ENCODE data around the gene ALDOA. TPM values are rescaled to one million over a fixed set of nuclear protein-coding genes. Genes with fewer than 3 reads are reported as not detected.

The ALDOA gene
- total RNA-seq, 1 experiment from 2014 or later = 1,165 TPM

DNA sequence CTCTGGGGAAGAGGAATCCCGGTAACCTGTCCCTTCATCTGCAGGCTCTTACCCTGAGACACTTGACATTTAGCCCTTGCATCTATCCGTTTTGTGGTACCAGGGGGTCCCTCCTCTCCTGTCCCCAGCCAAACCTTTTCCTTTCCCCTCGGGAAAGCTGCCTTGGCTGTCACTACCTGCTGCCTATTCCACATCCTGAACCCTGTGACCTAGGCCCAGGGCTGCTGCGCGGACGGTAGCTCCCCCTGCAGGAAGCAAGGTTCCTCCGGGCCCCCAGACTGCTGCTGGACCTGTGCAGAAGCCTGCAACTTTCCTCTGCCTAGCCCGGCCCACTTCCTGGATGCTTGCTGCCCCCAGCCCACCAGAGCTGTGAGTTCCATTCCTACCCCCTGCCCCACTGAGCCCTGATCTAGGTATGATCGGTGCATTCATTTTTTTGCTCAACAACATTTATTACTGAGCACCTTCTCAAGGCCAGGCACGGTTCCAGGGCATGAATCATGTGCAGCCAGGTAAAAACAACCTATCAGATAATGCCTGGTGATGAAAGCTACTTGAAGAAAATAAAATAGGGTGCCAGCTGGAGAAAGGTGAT lies 10.5 kb upstream of the ALDOA start:
- H3K4me1 Mint-ChIP-seq (ENCODE audit: insufficient read depth, unreplicated experiment) = peaks cover 28% of the 10 kb centered on the region
- no peak overlapping the region for H3K27ac Mint-ChIP-seq (ENCODE audit: low read depth, unreplicated experiment)
- ChIA-PET CTCF (interaction anchor here (0.5 to 2.2 kb wide), 14 partner anchors 9 to 1236 kb away, joined by 3 to 13 read pairs (median 4); partner anchors contain the start of genes ALDOA and PPP4C), POLR2A (interaction anchor here (0.5 to 6.5 kb wide), 14 partner anchors 10 to 316 kb away, joined by 3 to 173 read pairs (median 4); partner anchors contain the start of genes ALDOA, CORO1A, PPP4C and TBX6)
- H3K4me3 Mint-ChIP-seq (ENCODE audit: unreplicated experiment) = peak overlapping the region; percentile 13
- no peaks in the 10 kb centered on the region for H3K36me3 Mint-ChIP-seq (ENCODE audit: insufficient read depth, unreplicated experiment)
- intact Hi-C loops (cut with micrococcal nuclease) = no loop called here
- no TSS peak for BruUV-seq (replicated peaks)
- DNase-seq (ENCODE audit: unreplicated experiment) = peak; percentile 77
- TF ChIP-seq, protein P1, sequence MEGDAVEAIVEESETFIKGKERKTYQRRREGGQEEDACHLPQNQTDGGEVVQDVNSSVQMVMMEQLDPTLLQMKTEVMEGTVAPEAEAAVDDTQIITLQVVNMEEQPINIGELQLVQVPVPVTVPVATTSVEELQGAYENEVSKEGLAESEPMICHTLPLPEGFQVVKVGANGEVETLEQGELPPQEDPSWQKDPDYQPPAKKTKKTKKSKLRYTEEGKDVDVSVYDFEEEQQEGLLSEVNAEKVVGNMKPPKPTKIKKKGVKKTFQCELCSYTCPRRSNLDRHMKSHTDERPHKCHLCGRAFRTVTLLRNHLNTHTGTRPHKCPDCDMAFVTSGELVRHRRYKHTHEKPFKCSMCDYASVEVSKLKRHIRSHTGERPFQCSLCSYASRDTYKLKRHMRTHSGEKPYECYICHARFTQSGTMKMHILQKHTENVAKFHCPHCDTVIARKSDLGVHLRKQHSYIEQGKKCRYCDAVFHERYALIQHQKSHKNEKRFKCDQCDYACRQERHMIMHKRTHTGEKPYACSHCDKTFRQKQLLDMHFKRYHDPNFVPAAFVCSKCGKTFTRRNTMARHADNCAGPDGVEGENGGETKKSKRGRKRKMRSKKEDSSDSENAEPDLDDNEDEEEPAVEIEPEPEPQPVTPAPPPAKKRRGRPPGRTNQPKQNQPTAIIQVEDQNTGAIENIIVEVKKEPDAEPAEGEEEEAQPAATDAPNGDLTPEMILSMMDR (IDR thresholded peaks at IDR 0.05; ENCODE audit: unreplicated experiment) = peak; percentile 32
- H3K27me3 Mint-ChIP-seq (ENCODE audit: insufficient read depth, unreplicated experiment) = no peaks in the 10 kb centered on the region
- H3K9me3 Mint-ChIP-seq (ENCODE audit: unreplicated experiment) = no peaks in the 10 kb centered on the region

DNA sequence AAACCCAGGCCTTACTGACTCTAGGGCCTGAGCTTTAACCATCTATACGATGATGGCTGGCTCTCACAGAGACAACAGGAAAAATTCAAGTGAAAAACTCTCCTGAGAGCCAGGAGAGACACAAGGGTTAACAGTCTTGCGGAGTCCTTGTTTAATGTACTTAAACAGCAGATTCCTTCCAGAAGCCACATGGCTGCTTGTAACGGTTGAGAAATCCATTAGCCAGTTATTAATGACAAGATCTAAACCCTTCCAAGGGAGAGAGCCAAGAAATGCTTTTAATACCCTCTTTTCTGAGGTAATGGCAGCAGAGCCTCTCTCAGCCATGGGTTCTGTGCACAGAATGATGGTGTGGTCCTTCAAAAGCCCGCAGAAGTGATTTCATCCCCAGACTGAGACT lies 5.2 kb upstream of the ALDOA start:
- Mint-ChIP-seq H3K4me3 (ENCODE audit: unreplicated experiment) (no peak overlapping the region), H3K9me3 (ENCODE audit: unreplicated experiment) (no peaks in the 10 kb centered on the region), H3K27ac (ENCODE audit: low read depth, unreplicated experiment) (no peak overlapping the region), H3K36me3 (ENCODE audit: insufficient read depth, unreplicated experiment) (peaks cover 10% of the 10 kb centered on the region), H3K4me1 (ENCODE audit: insufficient read depth, unreplicated experiment) (peaks cover 17% of the 10 kb centered on the region), H3K27me3 (ENCODE audit: insufficient read depth, unreplicated experiment) (no peaks in the 10 kb centered on the region)
- CTCF ChIA-PET = no interaction called here
- TF ChIP-seq, protein P1 (IDR thresholded peaks at IDR 0.05; ENCODE audit: unreplicated experiment) = no peak
- intact Hi-C loops (cut with micrococcal nuclease) = no loop called here
- no TSS peak for BruUV-seq (replicated peaks)
- DNase-seq (ENCODE audit: unreplicated experiment) = no peak
- POLR2A ChIA-PET = no interaction called here

DNA sequence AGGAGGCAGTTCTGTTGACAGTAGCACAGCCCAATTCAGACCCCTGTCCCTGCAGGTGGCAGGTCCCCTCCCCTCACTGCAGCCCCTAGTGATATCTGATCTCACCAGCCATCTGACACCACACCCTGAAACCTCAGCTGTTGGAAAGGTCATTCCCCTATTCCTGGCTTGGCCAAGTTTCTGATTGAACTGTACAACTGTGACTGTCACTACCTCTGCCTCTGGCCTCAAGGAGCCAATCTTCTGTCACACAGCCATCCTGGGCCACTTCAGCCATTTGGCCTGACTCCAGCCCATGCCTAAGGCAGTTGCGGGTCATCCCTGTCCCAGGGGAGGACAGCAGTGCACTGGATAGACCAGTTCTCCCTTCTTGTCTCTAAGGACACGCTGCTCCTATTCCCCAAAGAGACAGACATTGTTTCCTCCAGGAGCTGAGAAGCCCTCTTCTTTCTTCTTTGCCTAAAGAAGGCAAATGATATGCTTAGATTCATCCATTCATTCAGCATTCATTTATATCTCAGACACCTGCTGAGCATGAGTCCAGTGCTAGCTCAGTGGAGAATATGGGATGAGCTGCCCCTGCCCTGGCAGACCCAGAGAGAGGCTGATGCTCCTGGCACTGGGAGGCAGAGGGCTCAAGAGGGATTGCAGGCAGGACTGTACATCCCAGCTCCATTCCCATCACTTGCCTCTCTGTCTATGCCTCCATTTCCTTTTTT lies 4.6 kb upstream of the ALDOA start:
- Mint-ChIP-seq H3K9me3 (ENCODE audit: unreplicated experiment) (no peaks in the 10 kb centered on the region), H3K27me3 (ENCODE audit: insufficient read depth, unreplicated experiment) (no peaks in the 10 kb centered on the region), H3K4me3 (ENCODE audit: unreplicated experiment) (no peak overlapping the region), H3K4me1 (ENCODE audit: insufficient read depth, unreplicated experiment) (peaks cover 13% of the 10 kb centered on the region), H3K36me3 (ENCODE audit: insufficient read depth, unreplicated experiment) (peaks cover 10% of the 10 kb centered on the region), H3K27ac (ENCODE audit: low read depth, unreplicated experiment) (no peak overlapping the region)
- intact Hi-C loops (cut with micrococcal nuclease) = no loop called here
- no peak for DNase-seq (ENCODE audit: unreplicated experiment)
- no TSS peak for BruUV-seq (replicated peaks)
- TF ChIP-seq, protein P1 (IDR thresholded peaks at IDR 0.05; ENCODE audit: unreplicated experiment) = no peak
- ChIA-PET CTCF (no interaction called here), POLR2A (interaction anchor here (0.6 kb wide), 1 partner anchor 395 kb away, joined by 3 read pairs; no protein-coding TSS in a partner anchor)

DNA sequence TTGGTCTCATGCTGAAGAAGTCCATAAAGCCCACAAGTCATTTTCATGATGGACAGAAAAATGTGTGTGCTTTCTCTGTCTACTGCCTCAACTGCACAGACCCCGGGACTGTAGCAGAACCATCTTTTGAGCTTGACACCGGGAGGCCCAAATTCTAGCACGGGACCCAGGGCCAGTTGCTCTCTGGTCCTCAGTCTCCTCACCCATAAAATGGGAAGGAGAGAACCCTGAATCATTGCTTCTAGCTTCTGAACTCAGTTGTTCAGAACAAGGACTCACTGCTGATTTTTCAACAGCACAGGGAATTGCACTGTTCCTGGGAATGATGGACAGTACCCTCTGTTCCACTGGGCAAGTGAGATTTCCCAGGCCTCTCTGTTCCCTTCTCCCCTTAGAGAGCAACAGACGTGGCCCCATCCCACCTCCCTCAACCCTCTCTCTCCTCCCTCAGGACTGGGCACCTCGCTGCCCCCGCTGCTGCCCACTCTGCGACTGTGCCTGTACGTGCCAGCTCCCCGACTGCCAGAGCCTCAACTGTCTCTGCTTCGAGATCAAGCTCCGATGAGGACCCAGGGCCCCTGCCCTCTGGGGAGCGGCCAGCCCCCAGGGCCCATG lies 2.2 kb upstream of the ALDOA start:
- no peak for DNase-seq (ENCODE audit: unreplicated experiment)
- ChIA-PET CTCF (interaction anchor here (0.6 to 1.6 kb wide), 7 partner anchors 8 to 368 kb away, joined by 3 to 5 read pairs (median 3); partner anchors contain the start of genes KIF22 and TLCD3B), POLR2A (interaction anchor here (1.4 to 6.7 kb wide), 3 partner anchors 8 to 20 kb away, joined by 4 to 173 read pairs (median 155); partner anchors contain the start of gene PPP4C)
- BruUV-seq (replicated peaks) = no TSS peak
- H3K27me3 Mint-ChIP-seq (ENCODE audit: insufficient read depth, unreplicated experiment) = no peaks in the 10 kb centered on the region
- H3K36me3 Mint-ChIP-seq (ENCODE audit: insufficient read depth, unreplicated experiment) = peaks cover 32% of the 10 kb centered on the region
- TF ChIP-seq, protein P1 (IDR thresholded peaks at IDR 0.05; ENCODE audit: unreplicated experiment) = no peak
- H3K27ac Mint-ChIP-seq (ENCODE audit: low read depth, unreplicated experiment) = peak overlapping the region; percentile 95
- H3K4me1 Mint-ChIP-seq (ENCODE audit: insufficient read depth, unreplicated experiment) = peaks cover 25% of the 10 kb centered on the region
- H3K9me3 Mint-ChIP-seq (ENCODE audit: unreplicated experiment) = no peaks in the 10 kb centered on the region
- H3K4me3 Mint-ChIP-seq (ENCODE audit: unreplicated experiment) = peak overlapping the region; percentile 97
- intact Hi-C loops (cut with micrococcal nuclease) = no loop called here

Measured in MCF 10A (cell line).